NCI-H2196 (cell line): Measurements from ENCODE around the gene HBS1L.
A peak's percentile ranks its signal among the peaks of the same experiment; 100 is the strongest.
"Not testable (repeated sequence)": the region's sequence is repeated elsewhere in the genome, so short reads cannot be mapped to it uniquely, and the experiment has no call there.

ENCODE experiments used
- DNase-seq: peaks from one replicate; lab custom pipeline; 2025; ENCODE audit not compliant: unreplicated experiment; lab: John Stamatoyannopoulos, UW

The HBS1L gene

DNA sequence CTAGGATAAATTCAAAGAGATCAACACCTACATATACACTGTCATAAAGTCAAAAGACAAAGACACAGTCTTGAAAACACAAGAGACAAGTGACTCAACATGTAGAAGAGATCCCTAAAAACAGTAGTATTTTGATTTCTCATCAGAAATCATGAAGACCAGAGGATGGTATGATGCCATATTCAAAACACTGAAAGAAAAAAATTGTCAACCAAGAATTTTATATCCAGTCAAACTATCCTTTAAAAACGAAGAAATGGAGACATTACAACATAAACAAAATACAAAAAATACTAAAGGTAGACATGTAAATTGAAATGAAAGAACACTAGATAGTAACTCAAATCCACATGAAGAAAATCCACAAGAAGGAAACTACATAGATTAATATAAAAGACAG is 27.3 kb upstream of the HBS1L start:
- no peak for DNase-seq

DNA sequence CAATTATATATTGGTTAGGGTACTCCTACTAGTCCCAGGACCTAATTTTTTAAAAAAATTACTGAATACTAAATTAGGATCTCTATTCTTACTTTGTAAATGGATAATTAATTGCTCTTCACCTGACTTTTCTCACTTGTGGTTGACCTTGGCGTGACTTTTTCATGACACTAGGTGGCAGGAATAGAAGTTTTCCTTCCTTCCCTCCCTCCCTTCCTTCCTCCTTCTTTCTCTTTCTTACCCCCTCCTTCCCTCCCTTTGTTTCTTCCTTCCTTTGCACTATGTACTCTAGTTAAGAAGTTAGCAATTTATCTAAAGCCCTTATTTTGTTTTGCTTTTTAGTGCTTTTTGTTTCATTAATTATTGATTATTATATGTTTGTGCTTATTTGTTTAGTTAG is 20.4 kb upstream of the HBS1L start:
- DNase-seq, result no peak

DNA sequence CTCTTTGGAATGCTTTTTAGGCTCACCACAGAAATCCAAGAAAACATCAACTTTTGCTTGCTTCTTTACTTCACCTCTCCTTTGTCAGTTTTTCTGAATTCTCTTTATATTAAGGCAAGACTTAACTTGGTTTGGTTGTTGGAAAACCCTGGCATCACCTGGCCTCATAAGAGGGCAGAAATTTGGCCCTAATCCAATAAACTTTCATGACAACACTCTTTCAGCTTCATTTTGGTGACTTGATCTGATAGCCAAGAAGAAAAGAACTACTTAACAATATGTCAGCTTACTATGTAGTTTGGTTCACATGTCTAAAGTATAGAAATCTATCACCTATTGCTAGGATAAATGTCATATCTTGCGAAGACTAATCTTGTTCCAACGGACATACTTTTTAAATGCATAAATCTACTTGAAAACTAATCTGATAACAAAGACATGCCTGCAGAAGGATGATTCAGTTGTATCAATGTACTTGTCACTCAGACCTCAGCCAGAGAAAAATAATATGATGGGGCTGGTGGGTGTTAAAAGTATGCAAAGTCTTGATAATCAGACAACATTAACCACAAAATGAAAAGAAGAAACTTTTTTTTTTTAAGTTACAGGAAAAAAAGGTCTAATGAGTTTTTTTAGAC is 19.3 kb upstream of the HBS1L start:
- no peak for DNase-seq

DNA sequence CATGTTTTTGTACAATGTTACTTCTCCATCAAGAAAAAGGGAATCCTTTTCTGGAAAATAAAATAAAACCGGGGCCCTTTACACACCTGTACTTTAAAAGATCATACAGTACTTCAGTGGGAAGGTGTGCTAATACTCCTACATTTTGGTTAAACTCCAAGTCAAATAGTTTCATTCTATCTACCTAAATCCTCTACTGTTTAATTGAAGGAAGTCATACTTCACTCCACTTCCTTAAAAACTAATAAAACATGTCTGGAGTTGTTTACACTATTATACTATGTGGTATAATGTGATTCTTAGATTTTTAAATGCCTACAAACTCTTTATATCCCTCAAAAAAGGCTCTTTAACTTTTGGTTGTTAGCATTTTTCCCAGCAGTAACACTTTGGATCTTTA is 18.6 kb upstream of the HBS1L start:
- DNase-seq, result no peak

DNA sequence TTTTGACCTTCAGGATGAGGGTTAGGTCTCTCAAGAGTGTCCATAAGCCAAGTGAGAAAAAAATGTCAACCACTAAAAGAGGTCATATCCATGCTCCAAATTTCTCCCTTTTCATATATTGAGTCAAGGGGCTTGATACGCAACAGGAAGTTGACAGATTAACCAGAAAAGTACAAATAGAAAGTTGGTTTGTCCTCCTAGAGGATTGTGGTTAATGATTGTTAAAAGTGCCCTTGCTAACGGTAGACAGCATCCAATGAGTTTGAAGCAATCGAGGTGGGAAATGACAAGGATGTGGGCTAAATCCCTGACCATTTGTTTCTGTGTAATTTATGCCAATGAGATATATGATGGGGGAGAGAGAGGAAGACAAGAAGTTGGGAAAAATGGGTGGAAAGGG is 18.1 kb upstream of the HBS1L start:
- DNase-seq, result no peak

DNA sequence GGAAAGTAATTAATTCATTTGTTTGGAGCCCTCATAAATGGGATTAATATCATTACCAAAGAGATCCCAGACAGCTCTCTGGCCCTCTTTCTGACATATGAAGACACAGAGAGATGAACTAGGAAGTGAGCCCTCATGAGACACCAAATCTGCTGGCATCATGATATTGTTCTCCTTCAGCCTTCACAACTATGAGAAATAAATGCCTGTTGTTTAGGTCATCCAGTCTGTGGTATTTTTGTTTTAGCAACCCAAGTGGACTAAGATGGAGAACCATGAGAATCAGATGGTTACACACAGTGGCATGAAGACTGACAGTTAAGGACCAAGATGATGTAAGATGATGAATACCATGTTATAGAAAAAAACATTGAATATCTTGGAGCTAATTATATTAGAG is 16.9 kb upstream of the HBS1L start:
- DNase-seq, result no peak

DNA sequence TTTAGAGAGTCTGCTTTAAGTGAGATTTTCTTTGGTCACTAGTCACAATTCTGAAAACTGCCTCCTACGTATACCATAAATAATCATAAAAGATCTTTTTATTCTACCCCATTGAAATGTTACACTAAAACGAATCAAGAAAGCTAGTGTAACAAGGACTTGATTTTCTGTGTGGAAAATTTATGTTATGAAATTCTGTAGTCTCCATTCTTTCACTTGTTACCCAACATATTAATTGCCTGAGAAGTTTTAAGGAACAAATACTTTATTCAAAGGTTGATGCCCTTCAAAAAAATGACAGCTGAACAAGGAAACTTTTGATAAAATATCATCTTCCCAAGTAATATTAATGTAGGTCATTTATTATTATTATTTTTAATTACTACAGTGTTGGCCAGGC is 13.3 kb upstream of the HBS1L start:
- no peak for DNase-seq

DNA sequence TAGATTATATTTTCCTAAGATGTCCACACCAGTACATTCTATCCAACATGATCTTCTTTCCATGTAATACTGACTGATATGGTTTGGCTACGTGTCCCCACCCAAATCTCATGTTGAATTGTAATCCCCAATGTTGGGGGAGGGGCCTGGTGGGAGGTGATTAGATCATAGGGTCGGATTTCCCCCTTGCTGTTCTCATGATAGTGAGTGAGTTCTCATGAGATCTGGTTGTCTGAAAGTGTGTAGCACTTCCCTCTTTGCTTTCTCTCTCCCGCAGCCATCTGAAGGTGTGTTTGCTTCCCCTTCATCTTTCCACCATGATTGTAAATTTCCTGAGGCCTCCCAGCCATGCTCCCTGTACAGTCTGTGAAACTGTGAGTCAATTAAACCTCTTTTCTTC is 12.2 kb upstream of the HBS1L start:
- DNase-seq, result no peak

DNA sequence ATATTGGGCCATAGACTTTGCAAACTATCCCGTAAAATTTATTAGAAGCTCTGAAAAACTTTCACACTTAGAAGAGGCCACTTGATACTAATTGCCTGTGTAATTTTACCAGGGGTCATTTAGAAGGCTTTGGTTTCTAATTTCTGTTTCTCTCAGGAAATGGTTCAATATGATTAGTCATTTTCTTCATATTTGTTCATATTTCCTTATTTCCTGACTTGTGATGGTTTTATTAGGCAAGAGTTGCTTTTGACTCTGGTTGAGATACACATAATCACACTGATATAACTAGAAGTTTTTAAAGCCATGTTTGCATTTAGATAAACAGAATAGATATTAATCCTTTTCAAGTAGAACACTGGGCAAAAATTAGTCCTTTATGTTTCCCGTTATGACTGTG is 11.8 kb upstream of the HBS1L start:
- DNase-seq, result no peak

DNA sequence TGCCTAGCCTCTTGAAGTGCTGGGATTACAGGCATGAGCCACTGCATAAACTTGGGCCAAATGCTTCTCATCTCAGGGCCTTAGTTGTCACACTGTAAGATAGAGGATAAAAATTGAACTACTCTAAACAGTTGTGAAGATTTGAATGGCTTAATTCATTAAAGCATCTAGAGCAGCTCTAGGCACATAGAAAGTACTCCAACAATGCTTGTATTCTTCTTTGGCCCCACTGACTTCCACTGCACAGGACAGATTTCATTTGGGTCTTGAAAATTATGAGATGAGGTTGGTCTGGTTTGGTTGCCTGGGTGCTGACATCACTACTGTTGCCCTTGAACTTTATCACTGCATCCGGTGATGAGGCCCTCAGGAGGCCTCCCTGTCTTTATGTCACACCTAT is 10.0 kb upstream of the HBS1L start:
- DNase-seq, result no peak

DNA sequence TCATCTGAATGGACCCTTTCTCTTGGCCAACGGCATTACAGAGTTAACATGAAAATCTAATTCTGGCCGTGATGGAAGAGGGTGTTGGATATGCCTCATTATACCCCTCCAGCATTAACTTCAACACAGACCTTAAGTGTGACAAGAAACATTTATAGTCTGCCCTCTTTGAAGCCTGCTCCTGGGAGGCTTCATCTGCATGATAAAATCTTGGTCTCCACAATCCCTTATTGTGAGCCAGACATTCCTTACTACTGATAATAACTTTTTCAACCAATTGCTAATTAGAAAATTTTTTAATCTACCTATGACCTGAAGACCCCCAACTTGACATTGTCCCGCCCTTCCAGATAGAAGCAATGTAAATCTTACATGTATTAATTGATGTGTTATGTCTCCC is 9.3 kb upstream of the HBS1L start:
- DNase-seq, result no peak

DNA sequence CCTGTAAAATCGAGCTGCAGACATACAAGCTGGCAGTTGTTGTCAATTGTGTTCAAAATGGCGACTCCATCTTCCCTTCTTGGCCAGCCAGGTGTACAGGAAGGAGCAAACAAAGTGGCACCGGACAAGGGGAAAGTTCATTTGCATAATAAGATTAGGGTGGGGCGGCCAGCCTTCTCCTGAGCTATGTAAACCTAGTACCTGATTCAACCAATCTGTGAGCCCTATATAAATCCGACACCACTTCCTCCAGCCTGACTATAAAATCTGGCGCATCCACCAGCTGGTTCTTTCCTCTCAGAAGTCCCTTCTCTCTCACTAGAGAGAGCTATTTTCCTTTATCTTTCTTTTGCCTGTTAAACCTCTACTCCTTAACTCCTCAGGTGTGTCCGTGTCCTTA is 8.1 kb upstream of the HBS1L start:
- DNase-seq, result peak; percentile 35

DNA sequence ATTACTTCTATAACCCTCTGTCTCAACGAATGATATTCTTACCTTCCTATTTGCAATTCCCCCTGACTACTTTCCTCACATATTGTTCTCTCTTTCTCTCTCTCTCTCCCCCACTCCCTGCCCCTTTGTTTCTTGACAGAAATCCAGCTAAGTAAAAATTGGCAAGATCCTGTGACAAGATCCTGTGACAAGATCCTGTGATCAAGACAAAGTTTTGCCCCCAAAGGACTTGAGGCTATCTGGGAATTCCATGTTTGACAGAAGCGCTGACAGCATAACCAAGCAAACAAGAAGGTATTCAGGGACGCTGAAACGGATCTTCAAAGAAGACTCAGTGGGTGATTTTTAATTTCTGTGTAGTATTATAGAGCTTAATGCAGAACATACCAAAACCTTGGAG is 5.5 kb upstream of the HBS1L start:
- DNase-seq, result no peak

DNA sequence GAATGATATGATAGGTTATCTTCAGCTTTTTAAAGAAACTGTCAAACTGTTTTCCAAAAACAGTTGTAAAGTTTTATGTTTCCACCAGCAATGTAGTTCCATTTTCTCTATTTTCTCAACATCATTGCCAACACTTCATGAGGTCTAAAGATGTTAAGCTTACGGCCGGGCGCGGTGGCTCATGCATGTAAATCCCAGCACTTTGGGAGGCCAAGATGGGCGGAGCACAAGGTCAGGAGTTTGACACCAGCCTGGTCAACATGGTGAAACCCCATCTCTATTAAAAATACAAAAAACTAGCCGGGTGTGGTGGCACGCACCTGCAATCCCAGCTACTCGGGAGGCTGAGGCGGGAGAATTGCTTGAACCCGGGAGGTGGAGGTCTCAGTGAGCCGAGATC is 3.7 kb upstream of the HBS1L start:
- DNase-seq, result not testable (repeated sequence)

DNA sequence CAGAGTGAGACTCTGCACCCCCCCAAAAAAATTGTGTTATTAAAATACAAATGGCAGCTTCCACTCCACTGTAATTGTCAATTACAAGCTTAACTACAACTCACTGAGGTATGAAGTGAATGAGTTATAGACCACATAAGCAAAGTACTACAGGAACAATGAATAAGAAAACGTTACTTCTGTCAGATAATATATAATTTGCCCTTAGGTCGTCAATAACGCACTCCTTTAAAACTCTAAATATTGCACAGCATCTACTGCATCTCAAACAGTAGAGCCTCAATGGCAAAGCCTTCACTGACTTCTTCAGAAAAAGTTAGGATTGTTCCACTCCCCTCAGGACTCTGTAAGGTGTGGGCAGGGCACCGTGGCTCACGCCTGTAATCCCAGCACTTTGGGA is 2.0 kb upstream of the HBS1L start:
- no peak for DNase-seq

DNA sequence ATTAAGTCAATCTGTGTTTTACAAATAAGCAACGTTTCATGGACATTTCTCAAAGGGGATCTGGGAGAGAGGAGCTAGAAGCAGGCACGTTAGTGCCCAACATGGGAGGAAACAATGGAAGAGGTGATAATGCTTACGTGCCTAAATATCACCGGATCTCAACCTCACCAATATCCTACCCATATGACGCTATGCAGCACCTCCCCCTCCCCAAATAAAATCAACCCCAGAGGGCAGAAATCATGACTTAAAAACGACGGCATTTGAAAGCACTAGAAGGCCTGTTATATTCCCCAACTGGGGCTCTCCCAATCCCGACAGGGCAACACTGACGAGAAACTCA is 425 bp downstream of the HBS1L start:
- DNase-seq, result no peak

DNA sequence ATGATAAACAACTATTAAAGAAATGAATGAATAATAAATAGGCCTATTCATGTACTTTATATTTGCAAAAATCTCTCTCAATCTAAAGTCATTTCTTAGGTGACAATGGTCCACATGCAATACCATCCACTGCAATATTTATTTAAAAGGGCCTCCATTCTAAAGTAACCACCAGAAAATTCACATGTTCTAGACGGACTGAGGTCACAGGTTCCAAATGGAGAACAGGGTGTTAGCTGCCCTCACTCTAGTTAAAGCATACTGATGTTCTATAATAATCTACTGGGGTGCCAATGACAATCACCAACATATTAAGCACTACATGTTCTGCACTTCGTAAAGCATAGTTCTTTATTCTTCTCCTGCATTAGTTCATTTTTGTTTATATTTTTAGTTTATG is 1.2 kb downstream of the HBS1L start:
- DNase-seq, result no peak

DNA sequence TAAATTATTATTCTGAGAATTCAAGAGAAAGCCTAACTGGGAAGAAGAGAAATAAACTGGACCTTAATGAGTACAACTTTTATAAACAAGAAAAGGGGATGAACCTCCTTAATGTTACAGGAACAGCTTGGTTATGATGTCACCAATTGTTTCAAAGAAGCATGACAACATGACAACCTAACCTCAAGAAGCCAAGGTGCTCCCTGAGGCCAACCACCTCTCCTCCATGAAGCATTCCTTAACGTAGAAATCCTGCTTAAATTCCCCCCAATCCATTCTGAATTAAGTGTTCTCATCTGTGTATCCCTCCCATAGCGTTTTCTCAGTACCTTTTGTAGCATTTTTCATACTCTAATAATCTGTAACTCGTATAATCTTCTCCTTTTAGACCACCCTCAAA is 1.7 kb downstream of the HBS1L start:
- no peak for DNase-seq

DNA sequence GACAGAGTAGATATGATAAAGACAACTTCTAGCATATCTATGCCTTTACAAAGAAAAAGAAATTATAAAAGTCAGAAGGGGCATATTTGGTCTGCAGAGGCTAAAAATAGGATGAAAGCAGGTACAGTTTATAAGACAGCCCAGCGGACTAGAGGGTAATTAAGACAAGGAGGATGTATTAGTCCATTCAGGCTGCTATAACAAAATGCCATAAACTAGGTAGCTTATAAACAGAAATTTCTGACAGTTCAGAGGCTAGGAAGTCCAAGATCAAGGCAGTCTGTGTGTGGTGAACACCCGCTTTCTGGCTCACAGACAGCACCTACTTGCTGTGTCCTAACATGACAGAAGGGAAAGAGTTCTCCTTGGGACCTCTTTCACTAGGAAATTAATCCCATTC is 5.7 kb downstream of the HBS1L start:
- DNase-seq, result no peak

DNA sequence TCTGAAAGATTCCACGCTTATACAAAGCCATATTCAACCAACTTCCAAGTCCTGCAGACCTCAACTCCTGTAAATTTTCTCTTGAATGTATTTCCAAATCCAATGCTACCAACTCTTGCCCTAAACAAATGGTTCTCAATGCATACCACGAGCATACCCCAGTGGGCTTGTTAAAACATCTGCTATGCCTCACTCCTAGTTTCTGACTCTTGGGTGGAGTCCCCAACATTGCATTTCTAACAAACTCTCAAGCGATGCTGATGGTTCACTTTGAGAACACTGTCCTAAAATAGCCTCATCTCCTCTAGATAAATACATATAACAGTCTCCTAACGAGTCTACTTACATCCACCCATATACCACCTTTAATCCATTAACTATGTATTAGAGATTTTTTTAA is 7.3 kb downstream of the HBS1L start:
- no peak for DNase-seq

DNA sequence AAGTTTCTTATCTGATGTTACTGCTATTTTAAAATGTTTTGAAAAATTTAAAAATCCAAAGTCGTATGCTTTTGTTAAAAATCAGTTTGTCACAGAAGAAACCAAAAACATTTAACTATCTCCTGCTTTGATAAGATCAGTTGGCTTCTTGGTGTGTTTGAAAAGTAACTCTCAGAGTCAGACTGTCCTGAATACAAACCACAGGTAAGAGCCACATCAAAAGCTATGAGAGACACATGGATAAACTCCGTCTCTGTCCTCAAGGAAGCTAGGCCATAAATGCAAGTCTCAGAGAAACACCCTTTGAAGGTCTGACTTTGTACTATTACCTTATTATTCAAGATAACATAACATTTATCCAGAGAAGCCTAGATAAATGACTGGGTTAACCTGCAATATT is 7.7 kb downstream of the HBS1L start:
- DNase-seq, result no peak

DNA sequence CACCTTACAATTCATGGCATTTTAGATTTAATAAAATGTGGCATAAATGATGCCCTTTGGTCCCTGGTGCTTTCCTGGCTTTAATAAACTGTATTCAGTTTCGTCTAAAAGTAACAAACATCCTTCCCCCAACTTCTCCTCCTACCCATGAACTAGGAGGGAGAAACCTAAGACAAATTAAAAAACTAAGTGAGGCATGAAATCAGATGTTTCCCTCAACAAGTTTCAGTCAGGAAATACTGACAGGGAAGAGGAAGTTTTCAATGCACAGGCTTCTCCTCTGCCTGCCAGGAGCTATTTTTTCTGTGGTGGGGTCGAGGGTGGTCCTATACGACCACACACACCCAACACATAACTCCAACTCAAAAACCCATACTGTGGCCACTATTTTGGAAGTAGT is 10.0 kb downstream of the HBS1L start:
- DNase-seq, result no peak

DNA sequence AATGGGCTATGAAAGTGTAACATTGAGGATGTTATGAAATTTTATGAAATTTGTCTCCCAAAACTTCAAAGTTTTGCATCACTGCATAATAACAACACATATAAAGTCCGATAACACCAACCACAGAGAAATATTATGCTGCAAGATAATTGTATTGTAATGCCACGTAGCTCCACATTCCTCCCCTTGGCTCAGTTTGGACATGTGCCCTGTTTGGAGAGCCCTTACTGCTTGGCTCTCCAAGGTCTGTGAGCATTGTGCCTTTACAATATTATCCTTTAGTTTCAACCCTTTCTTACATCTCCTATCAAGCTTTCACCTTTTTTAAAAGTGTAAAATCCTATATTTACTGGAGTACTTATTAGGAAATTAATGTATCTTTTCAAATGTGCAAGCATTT is 10.8 kb downstream of the HBS1L start:
- DNase-seq, result no peak

DNA sequence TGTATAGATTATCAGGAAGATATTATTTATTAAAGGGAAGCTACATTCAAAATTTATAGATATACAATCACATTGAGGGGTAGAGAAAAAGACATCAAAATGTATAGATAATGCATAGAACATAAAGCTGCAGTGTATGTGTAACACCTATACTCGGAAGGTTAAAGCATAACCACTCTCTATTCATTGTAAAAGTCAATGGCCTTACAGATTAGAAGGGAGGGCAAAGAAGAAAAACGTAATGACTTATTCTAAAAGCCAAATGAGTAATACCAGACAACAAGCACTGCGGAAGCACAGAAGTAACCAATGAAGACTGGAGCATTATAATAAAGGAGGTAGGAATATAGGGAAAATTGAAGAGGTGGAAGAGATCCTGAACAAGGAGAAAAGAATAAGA is 11.3 kb downstream of the HBS1L start:
- no peak for DNase-seq
